ENCODE data around the gene DCHS2.

DCHS2 gene

GRCh38 chr4:154390324-154390723, 101.3 kb downstream of the DCHS2 start:
- no peak for DNase-seq (ENCODE audit: low spot score)

GRCh38 chr4:154389148-154389547, 102.5 kb downstream of the DCHS2 start:
- DNase-seq (ENCODE audit: low spot score), result no peak

GRCh38 chr4:154384012-154384411, 107.6 kb downstream of the DCHS2 start:
- no peak for DNase-seq (ENCODE audit: low spot score)

- DNase-seq (ENCODE audit: low spot score), result peak; percentile 8
Observed at GRCh38 chr4:154376486-154376885, 115.1 kb downstream of the DCHS2 start.

- DNase-seq (ENCODE audit: low spot score), result no peak
Observed at GRCh38 chr4:154368060-154368459, 123.5 kb downstream of the DCHS2 start.

- DNase-seq (ENCODE audit: low spot score), result no peak
Observed at GRCh38 chr4:154367659-154368058, 123.9 kb downstream of the DCHS2 start.

GRCh38 chr4:154366956-154367355, 124.6 kb downstream of the DCHS2 start:
- DNase-seq (ENCODE audit: low spot score), result no peak

- no peak for DNase-seq (ENCODE audit: low spot score)
Observed at GRCh38 chr4:154364066-154364845, 127.3 kb downstream of the DCHS2 start.

- DNase-seq (ENCODE audit: low spot score), result no peak
Observed at GRCh38 chr4:154361450-154361849, 130.1 kb downstream of the DCHS2 start.

- no peak for DNase-seq (ENCODE audit: low spot score)
Observed at GRCh38 chr4:154360491-154360890, 131.1 kb downstream of the DCHS2 start.

- no peak for DNase-seq (ENCODE audit: low spot score)
Observed at GRCh38 chr4:154354883-154355282, 136.7 kb downstream of the DCHS2 start.

- DNase-seq (ENCODE audit: low spot score), result no peak
Observed at GRCh38 chr4:154349829-154350228, 141.8 kb downstream of the DCHS2 start.

GRCh38 chr4:154348657-154349056, 142.9 kb downstream of the DCHS2 start:
- no peak for DNase-seq (ENCODE audit: low spot score)

- DNase-seq (ENCODE audit: low spot score), result no peak
Observed at GRCh38 chr4:154345359-154345758, 146.2 kb downstream of the DCHS2 start.

GRCh38 chr4:154344686-154345085, 146.9 kb downstream of the DCHS2 start:
- DNase-seq (ENCODE audit: low spot score), result no peak

GRCh38 chr4:154343651-154344050, 147.9 kb downstream of the DCHS2 start:
- DNase-seq (ENCODE audit: low spot score), result no peak

- no peak for DNase-seq (ENCODE audit: low spot score)
Observed at GRCh38 chr4:154341448-154341847, 150.2 kb downstream of the DCHS2 start.

GRCh38 chr4:154335588-154335987, 156.0 kb downstream of the DCHS2 start:
- DNase-seq (ENCODE audit: low spot score), result no peak

GRCh38 chr4:154332681-154333421, 158.7 kb downstream of the DCHS2 start:
- no peak for DNase-seq (ENCODE audit: low spot score)

GRCh38 chr4:154329939-154330338, 161.7 kb downstream of the DCHS2 start:
- no peak for DNase-seq (ENCODE audit: low spot score)

GRCh38 chr4:154329268-154329868, 162.2 kb downstream of the DCHS2 start:
- DNase-seq (ENCODE audit: low spot score), result peak; percentile 18

GRCh38 chr4:154328030-154328429, 163.6 kb downstream of the DCHS2 start:
- no peak for DNase-seq (ENCODE audit: low spot score)

GRCh38 chr4:154320521-154320920, 171.1 kb downstream of the DCHS2 start:
- no peak for DNase-seq (ENCODE audit: low spot score)

All from COLO829 (cell line).